HEK293T (cell line): ENCODE results near the gene RPTOR.

Source experiments
- CTCF ChIA-PET: fragments of 350-600 bp; formaldehyde crosslinking; extraction: SDS; loops from one replicate; lab custom pipeline; 2021; ENCODE audit warnings: antibody characterized with exemption, inconsistent platforms; lab: Yijun Ruan, JAX
- POLR2A ChIA-PET: fragments of 350-600 bp; formaldehyde crosslinking; extraction: SDS; loops from one replicate; lab custom pipeline; 2020; ENCODE audit warnings: antibody characterized with exemption, inconsistent platforms; lab: Yijun Ruan, JAX
- DNase-seq: peaks from one replicate; pipeline ENCODE4 v3.0.0; 2012; ENCODE audit warnings: mixed read lengths; ENCODE audit errors: extremely low spot score
- ARNT ChIP-seq: fragments of 450-650 bp; IDR thresholded peaks from 2 replicates; pipeline ENCODE4 v1.6.1; 2017; ENCODE audit warnings: mild to moderate bottlenecking
- BHLHE40 ChIP-seq: fragments of 450-650 bp; IDR thresholded peaks from 2 replicates; pipeline ENCODE4 v1.6.1; 2016; ENCODE audit warnings: mild to moderate bottlenecking, moderate library complexity, borderline replicate concordance
- CTBP1 ChIP-seq: fragments of 450-650 bp; IDR thresholded peaks from 2 replicates; pipeline ENCODE4 v1.6.1; 2016; ENCODE audit warnings: borderline replicate concordance
- ELF4 ChIP-seq: fragments of 450-650 bp; IDR thresholded peaks from 2 replicates; pipeline ENCODE4 v1.6.1; 2017; ENCODE audit warnings: antibody characterized with exemption
- FOXA1 ChIP-seq: fragments of 450-650 bp; IDR thresholded peaks from 2 replicates; pipeline ENCODE4 v1.6.1; 2016; ENCODE audit warnings: mild to moderate bottlenecking
- FOXK2 ChIP-seq: fragments of 450-650 bp; IDR thresholded peaks from 2 replicates; pipeline ENCODE4 v1.6.1; 2016; ENCODE audit warnings: mild to moderate bottlenecking
- FOXM1 ChIP-seq: fragments of 450-650 bp; IDR thresholded peaks from 2 replicates; pipeline ENCODE4 v1.6.1; 2017; ENCODE audit warnings: mild to moderate bottlenecking, borderline replicate concordance
- HDGF ChIP-seq: fragments of 450-650 bp; IDR thresholded peaks from 2 replicates; pipeline ENCODE4 v1.6.1; 2017; ENCODE audit warnings: antibody characterized with exemption, borderline replicate concordance
- L3MBTL2 ChIP-seq: fragments of 450-650 bp; conservative IDR thresholded peaks from 2 replicates; pipeline ENCODE4 v1.6.1; 2016; ENCODE audit warnings: mild to moderate bottlenecking
- LEF1 ChIP-seq: fragments of 450-650 bp; IDR thresholded peaks from 2 replicates; pipeline ENCODE4 v1.6.1; 2017; ENCODE audit warnings: mild to moderate bottlenecking, borderline replicate concordance
- NFRKB ChIP-seq: fragments of 450-650 bp; IDR thresholded peaks from 2 replicates; pipeline ENCODE4 v1.6.1; 2016; ENCODE audit warnings: mild to moderate bottlenecking, moderate library complexity
- PKNOX1 ChIP-seq: fragments of 450-650 bp; IDR thresholded peaks from 2 replicates; pipeline ENCODE4 v1.6.1; 2016
- SP1 ChIP-seq: fragments of 450-650 bp; IDR thresholded peaks from 2 replicates; pipeline ENCODE4 v1.6.1; 2017
- SUZ12 ChIP-seq: fragments of 450-650 bp; IDR thresholded peaks from 2 replicates; pipeline ENCODE4 v1.6.1; 2016; ENCODE audit warnings: mild to moderate bottlenecking
- TARDBP ChIP-seq: fragments of 450-650 bp; IDR thresholded peaks from 2 replicates; pipeline ENCODE4 v1.6.1; 2016
- ZNF384 ChIP-seq: fragments of 450-650 bp; IDR thresholded peaks from 2 replicates; pipeline ENCODE4 v1.6.1; 2016

The RPTOR gene

DNA sequence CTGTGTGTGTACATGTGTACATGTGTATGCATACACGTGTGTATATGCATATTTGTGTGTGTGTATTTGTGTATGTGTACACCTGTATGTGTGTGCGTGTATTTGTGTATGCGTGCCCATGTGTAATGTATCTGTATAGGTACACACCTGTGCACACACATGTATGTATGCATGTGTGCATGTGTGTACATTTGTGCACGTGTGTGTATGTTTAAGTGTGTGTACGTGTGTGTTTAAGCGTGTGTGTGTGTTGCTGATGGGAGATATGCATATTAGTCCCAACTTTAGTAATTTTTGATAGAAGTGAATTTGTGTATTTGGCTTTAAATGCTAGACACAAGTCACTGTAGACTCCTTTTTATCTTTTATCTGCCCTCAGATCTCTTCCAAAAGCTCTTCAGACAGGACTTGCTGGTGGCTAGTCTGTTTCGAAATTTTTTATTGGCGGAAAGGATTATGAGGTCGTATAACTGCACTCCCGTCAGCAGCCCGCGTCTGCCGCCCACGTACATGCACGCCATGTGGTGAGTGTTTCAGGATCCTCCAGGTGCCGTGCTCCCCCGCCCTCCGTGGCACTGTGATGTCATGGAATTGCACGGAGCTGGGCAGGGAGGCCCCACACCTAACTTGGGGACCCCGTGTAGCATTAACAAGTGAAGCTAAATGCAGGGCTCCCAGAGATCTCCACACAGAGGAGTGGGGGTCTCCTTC, 278.2 kb downstream of the RPTOR start:
- CTCF ChIA-PET: no interaction called here
- TF ChIP-seq ELF4: peak; percentile 48; the same call in 1 of the 2 replicates
- no peak for TF ChIP-seq FOXM1
- TF ChIP-seq FOXK2: no peak
- TF ChIP-seq TARDBP: 0 out of 2 replicates have a peak, but pooled peaks have one; percentile 60
- TF ChIP-seq ARNT: 0 out of 2 replicates have a peak, but pooled peaks have one; percentile 64
- DNase-seq: peak; percentile 60
- POLR2A ChIA-PET: interaction anchor here (1.2 kb wide), 1 partner anchor 10 kb away, joined by 5 read pairs; no protein-coding TSS in a partner anchor

DNA sequence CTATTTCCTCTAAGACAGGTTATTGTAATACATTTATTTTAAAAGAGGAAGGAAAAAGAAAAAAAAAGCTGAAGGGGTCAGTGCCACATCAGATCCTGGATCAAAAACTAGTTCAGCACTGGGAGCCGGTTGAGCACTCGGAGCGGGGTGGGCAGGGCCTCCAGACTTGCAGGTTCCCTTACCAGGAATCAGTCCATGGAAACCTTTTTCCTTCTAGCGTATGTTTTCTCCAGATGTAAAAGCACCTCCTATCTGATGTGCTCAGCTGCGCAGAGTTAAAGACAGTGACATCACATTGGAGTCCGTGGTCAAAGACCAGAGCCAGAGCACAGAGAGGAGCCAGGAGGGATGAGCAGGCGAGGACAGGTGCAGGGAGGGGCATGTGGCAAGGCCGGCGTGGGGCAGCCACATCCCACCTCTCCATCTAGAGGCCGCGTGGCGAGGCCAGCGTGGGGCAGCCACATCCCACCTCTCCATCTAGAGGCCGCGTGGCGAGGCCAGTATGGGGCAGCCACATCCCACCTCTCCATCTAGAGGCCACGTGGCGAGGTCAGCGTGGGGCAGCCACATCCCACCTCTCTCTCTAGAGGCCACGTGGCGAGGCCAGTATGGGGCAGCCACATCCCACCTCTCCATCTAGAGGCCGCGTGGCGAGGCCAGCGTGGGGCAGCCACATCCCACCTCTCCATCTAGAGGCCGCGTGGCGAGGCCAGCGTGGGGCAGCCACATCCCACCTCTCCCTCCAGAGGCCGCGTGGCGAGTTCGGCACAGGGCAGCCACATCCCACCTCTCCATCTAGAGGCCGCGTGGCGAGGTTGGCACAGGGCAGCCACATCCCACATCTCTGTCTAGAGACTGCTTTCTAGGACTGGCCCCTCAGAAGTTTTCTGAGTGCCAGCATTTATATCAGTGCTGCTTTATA, 280.2 kb downstream of the RPTOR start:
- DNase-seq: no peak
- ChIA-PET CTCF (no interaction called here), POLR2A (no interaction called here)
- no peak for TF ChIP-seq ZNF384
- TF ChIP-seq PKNOX1: no peak
- no peak for TF ChIP-seq TARDBP
- no peak for TF ChIP-seq ARNT
- TF ChIP-seq LEF1: no peak
- TF ChIP-seq FOXA1: no peak

DNA sequence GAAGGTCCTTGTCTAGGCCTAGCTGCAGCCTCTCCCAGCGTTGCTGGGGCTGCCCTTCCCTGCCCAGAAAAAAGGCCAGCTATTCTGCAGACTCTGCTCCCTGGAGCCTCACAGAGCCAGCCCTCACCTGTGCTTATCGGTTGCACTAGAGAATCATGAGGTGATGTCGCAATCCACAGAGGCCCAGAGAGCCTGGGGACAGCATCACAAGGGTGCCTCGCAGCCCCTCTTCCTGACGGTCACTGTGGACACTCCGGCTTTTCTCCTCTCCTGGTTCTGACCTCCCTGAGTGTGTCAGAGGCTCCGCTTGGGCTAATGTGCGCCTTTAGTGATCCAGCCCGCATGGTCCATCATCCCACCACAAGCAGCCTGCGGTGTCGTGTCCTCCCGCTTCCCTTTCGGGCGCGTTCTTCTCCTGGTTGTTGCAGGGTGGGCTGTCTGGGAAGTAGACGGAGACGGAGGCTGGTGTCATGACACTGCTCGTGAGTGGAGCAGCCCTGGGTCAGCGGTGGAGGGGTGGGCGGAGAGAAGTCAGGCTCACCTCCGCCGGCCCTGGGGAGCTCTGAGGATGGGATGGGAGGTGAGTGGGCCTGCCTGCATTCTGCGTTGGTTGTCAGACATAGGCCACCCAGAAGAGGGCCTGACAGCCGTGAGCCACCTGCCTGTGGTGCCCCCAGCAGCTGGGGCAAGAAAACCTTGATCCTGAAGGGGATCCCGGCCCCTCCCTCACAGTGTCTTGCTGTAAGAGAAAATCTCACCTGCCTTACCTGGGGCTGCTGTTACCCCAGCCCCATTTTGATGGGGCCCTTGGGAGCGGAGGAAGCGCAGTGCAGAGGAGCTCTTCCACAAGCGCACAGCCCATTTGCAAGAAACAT, 281.1 kb downstream of the RPTOR start:
- no peak for DNase-seq
- ChIA-PET POLR2A (no interaction called here), CTCF (no interaction called here)
- TF ChIP-seq ZNF384 (no peak), HDGF (no peak), L3MBTL2 (no peak), SP1 (no peak), CTBP1 (no peak), BHLHE40 (no peak), TARDBP (no peak), LEF1 (no peak)

- ChIA-PET CTCF (no interaction called here), POLR2A (no interaction called here)
- DNase-seq: no peak
- TF ChIP-seq ARNT (no peak), CTBP1 (no peak), HDGF (no peak), ELF4 (no peak), FOXA1 (no peak), SP1 (no peak)
Observed at GRCh38 chr17:80826346-80826954, 281.8 kb downstream of the RPTOR start.

GRCh38 chr17:80826955-80827645, 282.5 kb downstream of the RPTOR start:
- POLR2A ChIA-PET: no interaction called here
- DNase-seq: no peak
- TF ChIP-seq NFRKB (no peak), BHLHE40 (no peak), ARNT (no peak), FOXM1 (no peak), PKNOX1 (no peak), TARDBP (no peak), SUZ12 (no peak), CTBP1 (no peak), ELF4 (no peak), L3MBTL2 (no peak), ZNF384 (no peak), FOXA1 (no peak), FOXK2 (no peak), HDGF (no peak)
- CTCF ChIA-PET: no interaction called here
